ENCODE measurements around the gene NFATC3.

DNA sequence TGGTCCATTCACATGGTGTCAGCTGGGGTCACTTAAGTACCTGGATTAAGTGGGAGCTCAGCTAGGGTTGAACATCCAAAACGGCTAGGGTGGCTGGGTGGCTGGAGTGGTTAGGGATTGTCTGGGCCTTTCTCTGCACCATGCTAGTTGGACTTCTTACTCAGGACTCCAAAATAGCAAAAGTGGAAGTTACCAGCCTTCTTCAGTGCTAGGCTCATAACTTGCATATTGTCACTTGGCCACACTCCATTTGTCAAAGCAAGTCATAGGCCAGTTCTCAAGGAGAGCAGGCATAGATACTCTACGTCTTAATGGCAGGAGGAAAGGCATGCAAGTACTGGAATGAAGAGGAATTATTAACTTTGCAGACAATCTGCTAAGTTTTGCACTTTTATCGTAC, 81.1 kb downstream of the NFATC3 start:
- TF ChIP-seq, protein P1, sequence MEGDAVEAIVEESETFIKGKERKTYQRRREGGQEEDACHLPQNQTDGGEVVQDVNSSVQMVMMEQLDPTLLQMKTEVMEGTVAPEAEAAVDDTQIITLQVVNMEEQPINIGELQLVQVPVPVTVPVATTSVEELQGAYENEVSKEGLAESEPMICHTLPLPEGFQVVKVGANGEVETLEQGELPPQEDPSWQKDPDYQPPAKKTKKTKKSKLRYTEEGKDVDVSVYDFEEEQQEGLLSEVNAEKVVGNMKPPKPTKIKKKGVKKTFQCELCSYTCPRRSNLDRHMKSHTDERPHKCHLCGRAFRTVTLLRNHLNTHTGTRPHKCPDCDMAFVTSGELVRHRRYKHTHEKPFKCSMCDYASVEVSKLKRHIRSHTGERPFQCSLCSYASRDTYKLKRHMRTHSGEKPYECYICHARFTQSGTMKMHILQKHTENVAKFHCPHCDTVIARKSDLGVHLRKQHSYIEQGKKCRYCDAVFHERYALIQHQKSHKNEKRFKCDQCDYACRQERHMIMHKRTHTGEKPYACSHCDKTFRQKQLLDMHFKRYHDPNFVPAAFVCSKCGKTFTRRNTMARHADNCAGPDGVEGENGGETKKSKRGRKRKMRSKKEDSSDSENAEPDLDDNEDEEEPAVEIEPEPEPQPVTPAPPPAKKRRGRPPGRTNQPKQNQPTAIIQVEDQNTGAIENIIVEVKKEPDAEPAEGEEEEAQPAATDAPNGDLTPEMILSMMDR (IDR thresholded peaks at IDR 0.05), result no peak
- TF ChIP-seq POLR2A (IDR thresholded peaks at IDR 0.05), result no peak
